ENCODE data around the gene PPFIA4. TPM values are rescaled to one million over a fixed set of nuclear protein-coding genes. Genes with fewer than 3 reads are reported as not detected.

The PPFIA4 gene
- total RNA-seq, 1 experiment from 2014 or later = 21.1 TPM

GRCh38 chr1:203045821-203046594 is 19.7 kb downstream of the PPFIA4 start:
- ATAC-seq = no peak
- Mint-ChIP-seq H3K27ac (no peak overlapping the region), H3K36me3 (peaks cover 26% of the 10 kb centered on the region), H3K4me3 (no peak overlapping the region), H3K4me1 (peaks cover 15% of the 10 kb centered on the region), H3K27me3 (ENCODE audit: low read depth) (no peaks in the 10 kb centered on the region; the same call in 1 of the 2 replicates), H3K9me3 (no peaks in the 10 kb centered on the region)
- TF ChIP-seq, protein P1, sequence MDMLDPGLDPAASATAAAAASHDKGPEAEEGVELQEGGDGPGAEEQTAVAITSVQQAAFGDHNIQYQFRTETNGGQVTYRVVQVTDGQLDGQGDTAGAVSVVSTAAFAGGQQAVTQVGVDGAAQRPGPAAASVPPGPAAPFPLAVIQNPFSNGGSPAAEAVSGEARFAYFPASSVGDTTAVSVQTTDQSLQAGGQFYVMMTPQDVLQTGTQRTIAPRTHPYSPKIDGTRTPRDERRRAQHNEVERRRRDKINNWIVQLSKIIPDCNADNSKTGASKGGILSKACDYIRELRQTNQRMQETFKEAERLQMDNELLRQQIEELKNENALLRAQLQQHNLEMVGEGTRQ (CRISPR knock-in tag; IDR thresholded peaks at IDR 0.05) = no peak
- TF ChIP-seq NFE2L1 (CRISPR knock-in tag; IDR thresholded peaks at IDR 0.05) = no peak
- TF ChIP-seq JUN (CRISPR knock-in tag; IDR thresholded peaks at IDR 0.05) = no peak
- TF ChIP-seq, protein P2, sequence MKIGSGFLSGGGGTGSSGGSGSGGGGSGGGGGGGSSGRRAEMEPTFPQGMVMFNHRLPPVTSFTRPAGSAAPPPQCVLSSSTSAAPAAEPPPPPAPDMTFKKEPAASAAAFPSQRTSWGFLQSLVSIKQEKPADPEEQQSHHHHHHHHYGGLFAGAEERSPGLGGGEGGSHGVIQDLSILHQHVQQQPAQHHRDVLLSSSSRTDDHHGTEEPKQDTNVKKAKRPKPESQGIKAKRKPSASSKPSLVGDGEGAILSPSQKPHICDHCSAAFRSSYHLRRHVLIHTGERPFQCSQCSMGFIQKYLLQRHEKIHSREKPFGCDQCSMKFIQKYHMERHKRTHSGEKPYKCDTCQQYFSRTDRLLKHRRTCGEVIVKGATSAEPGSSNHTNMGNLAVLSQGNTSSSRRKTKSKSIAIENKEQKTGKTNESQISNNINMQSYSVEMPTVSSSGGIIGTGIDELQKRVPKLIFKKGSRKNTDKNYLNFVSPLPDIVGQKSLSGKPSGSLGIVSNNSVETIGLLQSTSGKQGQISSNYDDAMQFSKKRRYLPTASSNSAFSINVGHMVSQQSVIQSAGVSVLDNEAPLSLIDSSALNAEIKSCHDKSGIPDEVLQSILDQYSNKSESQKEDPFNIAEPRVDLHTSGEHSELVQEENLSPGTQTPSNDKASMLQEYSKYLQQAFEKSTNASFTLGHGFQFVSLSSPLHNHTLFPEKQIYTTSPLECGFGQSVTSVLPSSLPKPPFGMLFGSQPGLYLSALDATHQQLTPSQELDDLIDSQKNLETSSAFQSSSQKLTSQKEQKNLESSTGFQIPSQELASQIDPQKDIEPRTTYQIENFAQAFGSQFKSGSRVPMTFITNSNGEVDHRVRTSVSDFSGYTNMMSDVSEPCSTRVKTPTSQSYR (CRISPR knock-in tag; IDR thresholded peaks at IDR 0.05) = no peak
- TF ChIP-seq JAZF1 (CRISPR knock-in tag; IDR thresholded peaks at IDR 0.05) = no peak
- no peak for DNase-seq (ENCODE audit: low spot score)
- ChIA-PET POLR2A (interaction anchor here (0.7 kb wide), 1 partner anchor 185 kb away, joined by 3 read pairs; no protein-coding TSS in a partner anchor), CTCF (interaction anchor here (0.6 to 8.9 kb wide), 7 partner anchors 9 to 222 kb away, joined by 3 to 369 read pairs (median 4); partner anchors contain the start of gene ADORA1)

DNA sequence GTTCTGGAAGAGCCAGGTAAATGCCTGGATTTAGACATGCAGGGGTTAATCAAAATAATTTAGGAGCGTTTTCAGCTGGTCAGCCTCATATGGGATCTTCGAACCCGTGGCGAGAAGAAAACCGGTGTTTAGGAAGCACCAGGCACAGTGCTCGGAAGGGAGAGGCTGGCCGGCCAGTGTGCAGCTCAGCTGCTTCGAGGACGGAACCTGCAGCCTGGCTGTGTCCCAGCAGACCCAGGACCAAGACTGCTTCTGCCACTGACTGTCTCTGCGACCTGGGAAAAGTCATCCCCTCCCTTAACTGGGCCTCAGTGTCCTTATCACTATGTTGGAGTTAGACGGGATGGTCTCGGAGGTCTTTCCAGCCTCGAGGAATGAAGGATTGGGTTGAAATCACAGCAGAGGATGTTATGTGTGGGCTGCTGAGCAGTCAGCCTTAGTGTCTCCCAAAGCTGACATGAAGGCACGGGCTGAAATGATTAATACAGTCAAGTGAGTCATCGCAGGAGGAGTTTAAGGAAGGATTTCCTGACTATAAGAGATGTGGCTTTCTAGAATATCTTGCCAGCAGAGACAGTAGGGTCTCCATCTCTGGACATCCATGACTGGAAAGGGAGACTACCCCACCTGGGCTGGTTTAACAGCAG is 20.8 kb downstream of the PPFIA4 start:
- H3K9me3 Mint-ChIP-seq = no peaks in the 10 kb centered on the region
- peaks cover 30% of the 10 kb centered on the region for H3K36me3 Mint-ChIP-seq
- peaks cover 20% of the 10 kb centered on the region for H3K4me1 Mint-ChIP-seq
- no peak overlapping the region for H3K27ac Mint-ChIP-seq
- ChIA-PET POLR2A (no interaction called here), CTCF (interaction anchor here (2.3 to 11.5 kb wide), 5 partner anchors 6 to 221 kb away, joined by 12 to 412 read pairs (median 41); no protein-coding TSS in a partner anchor)
- no peak overlapping the region for H3K4me3 Mint-ChIP-seq
- no peaks in the 10 kb centered on the region; the same call in 1 of the 2 replicates for H3K27me3 Mint-ChIP-seq (ENCODE audit: low read depth)
- DNase-seq (ENCODE audit: low spot score) = no peak
- no peak for ATAC-seq
- TF ChIP-seq EMX1 (CRISPR knock-in tag; IDR thresholded peaks at IDR 0.05) (no peak), ZNF425 (CRISPR knock-in tag; conservative IDR thresholded peaks at IDR 0.05) (no peak)
- TF ChIP-seq, protein P3, sequence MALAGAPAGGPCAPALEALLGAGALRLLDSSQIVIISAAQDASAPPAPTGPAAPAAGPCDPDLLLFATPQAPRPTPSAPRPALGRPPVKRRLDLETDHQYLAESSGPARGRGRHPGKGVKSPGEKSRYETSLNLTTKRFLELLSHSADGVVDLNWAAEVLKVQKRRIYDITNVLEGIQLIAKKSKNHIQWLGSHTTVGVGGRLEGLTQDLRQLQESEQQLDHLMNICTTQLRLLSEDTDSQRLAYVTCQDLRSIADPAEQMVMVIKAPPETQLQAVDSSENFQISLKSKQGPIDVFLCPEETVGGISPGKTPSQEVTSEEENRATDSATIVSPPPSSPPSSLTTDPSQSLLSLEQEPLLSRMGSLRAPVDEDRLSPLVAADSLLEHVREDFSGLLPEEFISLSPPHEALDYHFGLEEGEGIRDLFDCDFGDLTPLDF (CRISPR knock-in tag; IDR thresholded peaks at IDR 0.05) = no peak

GRCh38 chr1:203048086-203048485 is 21.8 kb downstream of the PPFIA4 start:
- CTCF ChIA-PET = interaction anchor here (0.6 to 11.5 kb wide), 40 partner anchors 7 to 602 kb away, joined by 3 to 412 read pairs (median 5); partner anchors contain the start of genes ADORA1, MYBPH, MYOG and PPFIA4
- no peak for DNase-seq (ENCODE audit: low spot score)
- H3K27ac Mint-ChIP-seq = no peak overlapping the region
- TF ChIP-seq RORB (CRISPR knock-in tag; IDR thresholded peaks at IDR 0.05) = no peak
- TF ChIP-seq, protein P4, sequence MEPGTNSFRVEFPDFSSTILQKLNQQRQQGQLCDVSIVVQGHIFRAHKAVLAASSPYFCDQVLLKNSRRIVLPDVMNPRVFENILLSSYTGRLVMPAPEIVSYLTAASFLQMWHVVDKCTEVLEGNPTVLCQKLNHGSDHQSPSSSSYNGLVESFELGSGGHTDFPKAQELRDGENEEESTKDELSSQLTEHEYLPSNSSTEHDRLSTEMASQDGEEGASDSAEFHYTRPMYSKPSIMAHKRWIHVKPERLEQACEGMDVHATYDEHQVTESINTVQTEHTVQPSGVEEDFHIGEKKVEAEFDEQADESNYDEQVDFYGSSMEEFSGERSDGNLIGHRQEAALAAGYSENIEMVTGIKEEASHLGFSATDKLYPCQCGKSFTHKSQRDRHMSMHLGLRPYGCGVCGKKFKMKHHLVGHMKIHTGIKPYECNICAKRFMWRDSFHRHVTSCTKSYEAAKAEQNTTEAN (CRISPR knock-in tag; IDR thresholded peaks at IDR 0.05) = no peak
- no peak for TF ChIP-seq ZNF121 (CRISPR knock-in tag; IDR thresholded peaks at IDR 0.05)
- TF ChIP-seq OVOL2 (CRISPR knock-in tag; IDR thresholded peaks at IDR 0.05; ENCODE audit: borderline replicate concordance) = no peak
- TF ChIP-seq ZSCAN18 (CRISPR knock-in tag; IDR thresholded peaks at IDR 0.05) = no peak
- no peak for TF ChIP-seq GTF2I (CRISPR knock-in tag; conservative IDR thresholded peaks at IDR 0.05)
- TF ChIP-seq JAZF1 (CRISPR knock-in tag; IDR thresholded peaks at IDR 0.05) = no peak
- TF ChIP-seq STAT6 (CRISPR knock-in tag; conservative IDR thresholded peaks at IDR 0.05; ENCODE audit: low read depth) = no peak
- no peak for TF ChIP-seq ZNF219 (CRISPR knock-in tag; IDR thresholded peaks at IDR 0.05; ENCODE audit: borderline replicate concordance)

More at GRCh38 chr1:203048086-203048485, 21.8 kb downstream of the PPFIA4 start:
- H3K27me3 Mint-ChIP-seq (ENCODE audit: low read depth) = no peaks in the 10 kb centered on the region; the same call in 1 of the 2 replicates
- peaks cover 29% of the 10 kb centered on the region for H3K4me1 Mint-ChIP-seq
- H3K9me3 Mint-ChIP-seq = no peaks in the 10 kb centered on the region
- no peak overlapping the region for H3K4me3 Mint-ChIP-seq
- peaks cover 29% of the 10 kb centered on the region for H3K36me3 Mint-ChIP-seq
- POLR2A ChIA-PET = interaction anchor here (1.0 to 1.3 kb wide), 2 partner anchors 8 to 18 kb away, joined by 3 to 4 read pairs; no protein-coding TSS in a partner anchor
- ATAC-seq = no peak
